Anterior cingulate cortex (tissue), 58 donors: Measurements from ENCODE around the gene C2CD4D.

Experiments
- DNase-seq, 58 donors: peaks; one replicate each; lab custom pipeline; 2025; lab: John Stamatoyannopoulos, UW

Gene C2CD4D

GRCh38 chr1:151799179-151800022 lies 40.2 kb downstream of the C2CD4D start:
- peak in 3 of 58 donors; percentile 6 to 24 (median 18) for DNase-seq

GRCh38 chr1:151798571-151798970 lies 41.0 kb downstream of the C2CD4D start:
- DNase-seq: no peak

- DNase-seq: peak in 6 of 58 donors; percentile 13 to 57 (median 40)
Measured at GRCh38 chr1:151790940-151791651, 48.5 kb downstream of the C2CD4D start.

GRCh38 chr1:151790071-151790939 lies 49.3 kb downstream of the C2CD4D start, which contains the start of gene TDRKH:
Gene TDRKH (minus strand): TSS chr1:151790500. CDS start chr1:151783022, 7,478 bp downstream.
- peak; percentile 87 to 99 (median 98) for DNase-seq
